ENCODE data around the gene PPP1R15B.

DNA sequence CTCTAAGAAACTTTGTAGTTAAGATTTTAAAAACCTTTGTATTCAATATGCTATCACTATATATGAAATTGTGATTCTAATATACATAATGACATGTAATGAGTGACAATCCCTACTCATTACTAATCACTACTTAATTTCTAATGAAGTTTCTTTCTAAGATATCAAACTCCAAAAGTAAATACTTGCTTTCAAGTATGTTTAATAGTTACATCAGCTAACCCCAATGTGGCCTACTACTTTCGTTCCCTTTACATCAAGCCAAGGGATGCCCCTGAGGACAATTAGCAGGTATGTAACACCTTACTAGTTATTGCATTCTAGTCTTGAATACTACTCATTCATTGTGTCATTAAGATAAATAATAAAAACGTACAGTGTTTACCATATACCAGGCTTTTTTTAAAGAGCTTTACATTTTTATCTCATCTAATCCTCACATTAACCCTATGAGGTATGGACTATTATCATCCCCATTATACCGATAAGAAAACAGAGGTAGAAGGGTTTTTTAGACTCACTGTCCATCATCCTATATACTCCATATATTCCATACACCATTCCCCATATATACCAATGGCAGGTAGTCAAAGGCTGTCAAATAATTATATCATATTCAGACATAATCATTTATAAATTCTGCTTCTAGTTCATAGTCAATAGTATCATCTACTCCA, 4.2 kb downstream of the PPP1R15B start:
- no peak for TF ChIP-seq GABPA (IDR thresholded peaks at IDR 0.05; ENCODE audit: low read depth)
- no peak for TF ChIP-seq TCF12 (IDR thresholded peaks at IDR 0.05; ENCODE audit: low read depth, low read length)
- no peak for TF ChIP-seq ESRRA (IDR thresholded peaks at IDR 0.05; ENCODE audit: low read length)
- TF ChIP-seq, protein P1, sequence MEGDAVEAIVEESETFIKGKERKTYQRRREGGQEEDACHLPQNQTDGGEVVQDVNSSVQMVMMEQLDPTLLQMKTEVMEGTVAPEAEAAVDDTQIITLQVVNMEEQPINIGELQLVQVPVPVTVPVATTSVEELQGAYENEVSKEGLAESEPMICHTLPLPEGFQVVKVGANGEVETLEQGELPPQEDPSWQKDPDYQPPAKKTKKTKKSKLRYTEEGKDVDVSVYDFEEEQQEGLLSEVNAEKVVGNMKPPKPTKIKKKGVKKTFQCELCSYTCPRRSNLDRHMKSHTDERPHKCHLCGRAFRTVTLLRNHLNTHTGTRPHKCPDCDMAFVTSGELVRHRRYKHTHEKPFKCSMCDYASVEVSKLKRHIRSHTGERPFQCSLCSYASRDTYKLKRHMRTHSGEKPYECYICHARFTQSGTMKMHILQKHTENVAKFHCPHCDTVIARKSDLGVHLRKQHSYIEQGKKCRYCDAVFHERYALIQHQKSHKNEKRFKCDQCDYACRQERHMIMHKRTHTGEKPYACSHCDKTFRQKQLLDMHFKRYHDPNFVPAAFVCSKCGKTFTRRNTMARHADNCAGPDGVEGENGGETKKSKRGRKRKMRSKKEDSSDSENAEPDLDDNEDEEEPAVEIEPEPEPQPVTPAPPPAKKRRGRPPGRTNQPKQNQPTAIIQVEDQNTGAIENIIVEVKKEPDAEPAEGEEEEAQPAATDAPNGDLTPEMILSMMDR (IDR thresholded peaks at IDR 0.05 in 2 of 3, conservative IDR thresholded peaks at IDR 0.05 in 1 of 3; ENCODE audit: control insufficient read depth in 2 of 3, extremely low read depth in 1 of 3, insufficient read depth in 1 of 3, low read depth in 3 of 3, low read length in 3 of 3), result no peak
- TF ChIP-seq HDAC2 (IDR thresholded peaks at IDR 0.05), result no peak
- no peak for TF ChIP-seq POLR2AphosphoS5 (IDR thresholded peaks at IDR 0.05; ENCODE audit: low read length)
- TF ChIP-seq, protein P2, sequence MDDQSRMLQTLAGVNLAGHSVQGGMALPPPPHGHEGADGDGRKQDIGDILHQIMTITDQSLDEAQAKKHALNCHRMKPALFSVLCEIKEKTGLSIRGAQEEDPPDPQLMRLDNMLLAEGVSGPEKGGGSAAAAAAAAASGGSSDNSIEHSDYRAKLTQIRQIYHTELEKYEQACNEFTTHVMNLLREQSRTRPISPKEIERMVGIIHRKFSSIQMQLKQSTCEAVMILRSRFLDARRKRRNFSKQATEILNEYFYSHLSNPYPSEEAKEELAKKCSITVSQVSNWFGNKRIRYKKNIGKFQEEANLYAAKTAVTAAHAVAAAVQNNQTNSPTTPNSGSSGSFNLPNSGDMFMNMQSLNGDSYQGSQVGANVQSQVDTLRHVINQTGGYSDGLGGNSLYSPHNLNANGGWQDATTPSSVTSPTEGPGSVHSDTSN (IDR thresholded peaks at IDR 0.05; ENCODE audit: insufficient replicate concordance, low read depth, low read length), result no peak
- TF ChIP-seq, protein P3, sequence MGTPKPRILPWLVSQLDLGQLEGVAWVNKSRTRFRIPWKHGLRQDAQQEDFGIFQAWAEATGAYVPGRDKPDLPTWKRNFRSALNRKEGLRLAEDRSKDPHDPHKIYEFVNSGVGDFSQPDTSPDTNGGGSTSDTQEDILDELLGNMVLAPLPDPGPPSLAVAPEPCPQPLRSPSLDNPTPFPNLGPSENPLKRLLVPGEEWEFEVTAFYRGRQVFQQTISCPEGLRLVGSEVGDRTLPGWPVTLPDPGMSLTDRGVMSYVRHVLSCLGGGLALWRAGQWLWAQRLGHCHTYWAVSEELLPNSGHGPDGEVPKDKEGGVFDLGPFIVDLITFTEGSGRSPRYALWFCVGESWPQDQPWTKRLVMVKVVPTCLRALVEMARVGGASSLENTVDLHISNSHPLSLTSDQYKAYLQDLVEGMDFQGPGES (IDR thresholded peaks at IDR 0.05), result no peak
- no peak for TF ChIP-seq NR2C2 (IDR thresholded peaks at IDR 0.05; ENCODE audit: borderline replicate concordance, control insufficient read depth, insufficient read length, low read depth)
- no peak for TF ChIP-seq TARDBP (IDR thresholded peaks at IDR 0.05; ENCODE audit: borderline replicate concordance)
- TF ChIP-seq DPF2 (IDR thresholded peaks at IDR 0.05), result no peak
- TF ChIP-seq BRCA1 (IDR thresholded peaks at IDR 0.05; ENCODE audit: low read depth, low read length), result no peak
- TF ChIP-seq, protein P4, sequence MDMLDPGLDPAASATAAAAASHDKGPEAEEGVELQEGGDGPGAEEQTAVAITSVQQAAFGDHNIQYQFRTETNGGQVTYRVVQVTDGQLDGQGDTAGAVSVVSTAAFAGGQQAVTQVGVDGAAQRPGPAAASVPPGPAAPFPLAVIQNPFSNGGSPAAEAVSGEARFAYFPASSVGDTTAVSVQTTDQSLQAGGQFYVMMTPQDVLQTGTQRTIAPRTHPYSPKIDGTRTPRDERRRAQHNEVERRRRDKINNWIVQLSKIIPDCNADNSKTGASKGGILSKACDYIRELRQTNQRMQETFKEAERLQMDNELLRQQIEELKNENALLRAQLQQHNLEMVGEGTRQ (IDR thresholded peaks at IDR 0.05; ENCODE audit: borderline replicate concordance, low read depth, low read length), result no peak
- no peak for TF ChIP-seq NFYB (IDR thresholded peaks at IDR 0.05; ENCODE audit: insufficient read depth, low read depth, low read length)

Data from GM12878 (cell line).